ENCODE results near the gene HCCS. TPM values are rescaled to one million over a fixed set of nuclear protein-coding genes. Genes with fewer than 3 reads are reported as not detected.

HCCS gene
- total and polyA plus RNA-seq, 2 of the 8 experiments (the other 6 are each of a cell fraction or from before 2014, with no cell fraction given), result 11.9 to 29.9 TPM

DNA sequence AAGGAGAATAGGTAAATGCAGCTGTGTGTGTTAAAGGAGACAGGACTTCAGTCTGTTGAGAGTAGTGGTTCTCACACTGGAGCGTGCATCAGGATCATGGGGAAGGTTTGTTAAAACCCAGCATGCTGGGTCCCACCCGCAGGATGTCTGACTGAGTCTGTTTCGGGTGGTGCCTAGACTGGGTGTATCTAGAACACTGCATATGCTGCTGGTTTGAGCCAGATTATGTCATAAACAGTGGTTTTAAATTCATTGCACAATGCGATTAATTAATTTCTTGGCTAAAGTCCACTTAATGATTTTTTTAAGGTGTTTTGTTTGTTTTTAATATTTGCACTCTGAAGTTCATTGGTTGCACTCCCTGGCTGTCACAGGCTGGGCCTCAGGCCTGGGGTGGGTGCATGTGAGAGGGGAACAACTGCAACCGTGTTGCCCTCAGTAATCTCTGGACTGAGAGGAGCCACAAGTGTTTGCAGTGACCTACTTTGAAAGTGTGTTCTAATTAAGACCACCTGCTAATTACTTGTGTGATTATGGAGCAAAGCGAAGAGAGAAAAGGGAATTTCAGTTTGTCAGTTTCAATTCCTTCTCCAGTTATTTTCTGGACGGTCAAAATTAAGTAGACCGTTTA lies 8.3 kb downstream of the HCCS start:
- no peaks in the 10 kb centered on the region for H3K9me3 ChIP-seq (ENCODE audit: insufficient read depth in 2 of 2, low read depth in 1 of 2, low read length in 1 of 2)
- FAIRE-seq, result no peak
- POLR2A ChIA-PET (ENCODE audit: partially characterized antibody), result no interaction called here
- no peak for TF ChIP-seq POLR2A (IDR thresholded peaks at IDR 0.05; ENCODE audit: control extremely low read depth in 1 of 2, low read depth in 2 of 2, low read length in 2 of 2)
- no peak for TF ChIP-seq KDM1A (IDR thresholded peaks at IDR 0.05; ENCODE audit: borderline replicate concordance, low read length)

More for the DNA sequence above, 8.3 kb downstream of the HCCS start:
- Histone ChIP-seq H3K4ac (replicated peaks; ENCODE audit: insufficient read length, low read depth, low read length) (no peak overlapping the region), H4K8ac (ENCODE audit: extremely low read depth, insufficient read depth, low read length) (no peak overlapping the region), H2BK12ac (ENCODE audit: low read depth, low read length) (no peak overlapping the region), H3K27ac (ENCODE audit: low read depth, low read length) (no peak overlapping the region), H3K9ac (replicated peaks in 1 of 4; ENCODE audit: extremely low read depth in 1 of 4, low read depth in 3 of 4, low read length in 3 of 4) (no peak overlapping the region), H4K5ac (ENCODE audit: insufficient read length, low read depth, low read length) (no peak overlapping the region), H3K14ac (ENCODE audit: insufficient read length) (no peak overlapping the region), H2BK20ac (ENCODE audit: low read length) (no peak overlapping the region), H2AFZ (ENCODE audit: low read length) (no peak overlapping the region), H4K91ac (replicated peaks; ENCODE audit: insufficient read length, low read length) (no peak overlapping the region), H2BK15ac (ENCODE audit: low read length) (no peak overlapping the region), H3K36me3 (ENCODE audit: control insufficient read depth in 2 of 4, insufficient read depth in 4 of 4, low read length in 3 of 4) (peaks cover 13 to 61% (median 46%) of the 10 kb centered on the region in 4 experiments), H3K4me1 (replicated peaks in 1 of 4; ENCODE audit: control insufficient read depth in 3 of 4, insufficient read depth in 4 of 4, low read length in 3 of 4) (no peaks in the 10 kb centered on the region), H3K4me3 (ENCODE audit: extremely low read depth in 1 of 4, insufficient read depth in 2 of 4, low read depth in 3 of 4, low read length in 4 of 4) (no peak overlapping the region), H2AK5ac (ENCODE audit: low read depth, low read length) (no peak overlapping the region), H4K20me1 (replicated peaks in 1 of 2; ENCODE audit: control insufficient read depth in 1 of 2, insufficient read depth in 2 of 2, low read length in 2 of 2) (peaks cover 0 to 2% of the 10 kb centered on the region in 2 experiments), H3K79me1 (ENCODE audit: low read depth, low read length) (no peaks in the 10 kb centered on the region), H3K23ac (ENCODE audit: insufficient read length) (no peak overlapping the region), H3K56ac (replicated peaks; ENCODE audit: insufficient read length, low read depth, low read length) (no peak overlapping the region), H3K27me3 (replicated peaks in 1 of 4; ENCODE audit: control insufficient read depth in 3 of 4, extremely low read depth in 1 of 4, insufficient read depth in 3 of 4, low read length in 3 of 4) (no peaks in the 10 kb centered on the region), H2BK120ac (replicated peaks; ENCODE audit: low read depth, low read length) (no peak overlapping the region), H3K4me2 (ENCODE audit: insufficient read depth in 1 of 2, low read depth in 2 of 2, low read length in 2 of 2) (no peak overlapping the region), H3K23me2 (ENCODE audit: low read depth, low read length) (no peaks in the 10 kb centered on the region), H2BK5ac (ENCODE audit: low read depth, low read length) (no peak overlapping the region), H3K18ac (ENCODE audit: extremely low read depth, low read length) (no peak overlapping the region), H3K79me2 (ENCODE audit: control insufficient read depth in 1 of 2, insufficient read depth in 2 of 2, low read length in 2 of 2) (no peaks in the 10 kb centered on the region)
- CTCF ChIA-PET (ENCODE audit: partially characterized antibody), result no interaction called here
- 91% methylated on average over 8 of the region's 8 CpGs; no CpG with 5 or more reads in 1 of the 2 experiments for whole genome bisulfite sequencing, 2 experiments (ENCODE audit: extremely low coverage in 1 of 2, insufficient coverage in 1 of 2, insufficient read length in 1 of 2, insufficient replicate concordance in 2 of 2, low coverage in 1 of 2, low lambda C conversion rate in 2 of 2, missing lambda C conversion rate in 1 of 2)
- no peak for DNase-seq (ENCODE audit: low read depth in 1 of 2, low spot score in 2 of 2)

All from H1 (cell line).